GM12865 (cell line): ENCODE measurements around the gene TMEM11.

Experiments
- DNase-seq: peaks from one replicate; pipeline ENCODE4 v3.0.0; 2010; ENCODE audit warnings: low read depth
- H3K4me3 ChIP-seq: 2 replicates; pipeline ENCODE4 v1.5.1; 2011; ENCODE audit warnings: mild to moderate bottlenecking, low read depth, low read length, control low read depth
- CTCF ChIP-seq: IDR thresholded peaks from 2 replicates; pipeline ENCODE4 v1.5.1; 2011; ENCODE audit warnings: low read length, control low read depth, low read depth, inconsistent platforms; ENCODE audit not compliant: insufficient read depth; ENCODE audit errors: missing control alignments

TMEM11 gene

GRCh38 chr17:21200590-21201297 is 13.2 kb downstream of the TMEM11 start:
- DNase-seq, result no peak
- TF ChIP-seq CTCF, result no peak
- no peak overlapping the region for H3K4me3 ChIP-seq

GRCh38 chr17:21199856-21200255 is 14.1 kb downstream of the TMEM11 start:
- H3K4me3 ChIP-seq, result no peak overlapping the region
- TF ChIP-seq CTCF, result no peak
- peak; percentile 28 for DNase-seq

GRCh38 chr17:21199311-21199710 is 14.7 kb downstream of the TMEM11 start:
- H3K4me3 ChIP-seq, result no peak overlapping the region
- DNase-seq, result no peak
- TF ChIP-seq CTCF, result no peak

GRCh38 chr17:21198411-21198810 is 15.6 kb downstream of the TMEM11 start:
- no peak for DNase-seq
- no peak for TF ChIP-seq CTCF
- no peak overlapping the region for H3K4me3 ChIP-seq

- DNase-seq, result no peak
- no peak overlapping the region for H3K4me3 ChIP-seq
- TF ChIP-seq CTCF, result no peak
These were observed 17.8 kb downstream of the TMEM11 start for GRCh38 chr17:21196126-21196525.

- no peak for DNase-seq
These were observed 19.3 kb downstream of the TMEM11 start for GRCh38 chr17:21194703-21195102.

More at GRCh38 chr17:21194703-21195102, 19.3 kb downstream of the TMEM11 start:
- no peak for TF ChIP-seq CTCF
- H3K4me3 ChIP-seq, result no peak overlapping the region
